ENCODE results near the gene ATL3.

DNA sequence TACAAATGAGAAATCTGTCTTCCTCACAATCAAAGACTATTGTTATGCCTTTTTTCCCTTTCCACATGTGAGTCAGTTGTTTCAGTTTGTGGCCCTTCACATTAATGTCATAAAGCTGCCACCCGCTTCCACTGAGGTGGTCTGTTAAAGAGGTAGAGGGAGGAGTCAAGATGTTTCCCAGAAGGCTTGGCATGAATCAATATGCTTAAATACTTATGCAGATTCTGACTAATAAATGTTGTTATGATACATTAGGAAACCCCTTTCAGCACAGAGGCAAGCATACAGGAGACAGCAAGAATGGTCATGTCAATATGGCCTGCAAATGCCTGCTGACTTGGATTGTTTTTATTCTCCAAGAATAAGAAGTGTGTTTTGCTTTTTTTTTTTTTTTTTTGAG lies 16.7 kb upstream of the ATL3 start:
- no peak for TF ChIP-seq CTCF (IDR thresholded peaks at IDR 0.05; ENCODE audit: low read depth, low read length)
- TF ChIP-seq EZH2phosphoT487 (IDR thresholded peaks at IDR 0.05; ENCODE audit: low read depth), result no peak

Data from OCI-LY3 (cell line).